ENCODE measurements around the gene CGN. TPM values are rescaled to one million over a fixed set of nuclear protein-coding genes. Genes with fewer than 3 reads are reported as not detected.

CGN gene
- total RNA-seq, 1 donor from 2014 or later: 29.0 TPM

- H3K4me3 Mint-ChIP-seq: no peak overlapping the region
- H3K27ac Mint-ChIP-seq: no peak overlapping the region
- peaks cover 11% of the 10 kb centered on the region for H3K4me1 Mint-ChIP-seq (ENCODE audit: unreplicated experiment)
- TF ChIP-seq, protein P1, sequence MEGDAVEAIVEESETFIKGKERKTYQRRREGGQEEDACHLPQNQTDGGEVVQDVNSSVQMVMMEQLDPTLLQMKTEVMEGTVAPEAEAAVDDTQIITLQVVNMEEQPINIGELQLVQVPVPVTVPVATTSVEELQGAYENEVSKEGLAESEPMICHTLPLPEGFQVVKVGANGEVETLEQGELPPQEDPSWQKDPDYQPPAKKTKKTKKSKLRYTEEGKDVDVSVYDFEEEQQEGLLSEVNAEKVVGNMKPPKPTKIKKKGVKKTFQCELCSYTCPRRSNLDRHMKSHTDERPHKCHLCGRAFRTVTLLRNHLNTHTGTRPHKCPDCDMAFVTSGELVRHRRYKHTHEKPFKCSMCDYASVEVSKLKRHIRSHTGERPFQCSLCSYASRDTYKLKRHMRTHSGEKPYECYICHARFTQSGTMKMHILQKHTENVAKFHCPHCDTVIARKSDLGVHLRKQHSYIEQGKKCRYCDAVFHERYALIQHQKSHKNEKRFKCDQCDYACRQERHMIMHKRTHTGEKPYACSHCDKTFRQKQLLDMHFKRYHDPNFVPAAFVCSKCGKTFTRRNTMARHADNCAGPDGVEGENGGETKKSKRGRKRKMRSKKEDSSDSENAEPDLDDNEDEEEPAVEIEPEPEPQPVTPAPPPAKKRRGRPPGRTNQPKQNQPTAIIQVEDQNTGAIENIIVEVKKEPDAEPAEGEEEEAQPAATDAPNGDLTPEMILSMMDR (conservative IDR thresholded peaks at IDR 0.05): no peak
- H3K9me3 Mint-ChIP-seq: no peaks in the 10 kb centered on the region
- no peaks in the 10 kb centered on the region for H3K27me3 Mint-ChIP-seq
- H3K36me3 Mint-ChIP-seq: no peaks in the 10 kb centered on the region
- DNase-seq (ENCODE audit: extremely low spot score, unreplicated experiment): no peak
These were observed 36.0 kb upstream of the CGN start for GRCh38 chr1:151475175-151475574.

DNA sequence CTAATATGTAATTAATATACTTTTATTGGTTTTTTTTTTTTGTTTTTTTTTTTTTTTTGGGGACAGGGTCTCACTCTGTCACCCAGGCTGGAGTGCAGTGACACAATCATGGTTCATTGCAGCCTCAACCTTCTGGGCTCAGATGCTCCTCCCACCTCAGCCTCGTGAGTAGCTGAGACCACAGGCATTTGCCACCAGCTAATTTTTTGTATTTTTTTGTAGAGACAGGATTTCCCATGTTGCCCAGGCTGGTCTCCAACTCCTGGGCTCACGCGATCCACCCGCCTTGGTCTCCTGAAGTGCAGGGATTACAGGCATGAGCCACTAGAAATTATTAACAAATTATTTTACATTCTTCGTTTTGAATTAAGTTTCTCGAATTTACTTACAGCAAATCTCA, 35.1 kb upstream of the CGN start:
- Mint-ChIP-seq H3K27me3 (no peaks in the 10 kb centered on the region), H3K36me3 (no peaks in the 10 kb centered on the region), H3K27ac (no peak overlapping the region), H3K4me1 (ENCODE audit: unreplicated experiment) (peaks cover 11% of the 10 kb centered on the region), H3K9me3 (no peaks in the 10 kb centered on the region), H3K4me3 (no peak overlapping the region)
- TF ChIP-seq, protein P1 (conservative IDR thresholded peaks at IDR 0.05): no peak
- no peak for DNase-seq (ENCODE audit: extremely low spot score, unreplicated experiment)

- no peak overlapping the region for H3K27ac Mint-ChIP-seq
- no peak for DNase-seq (ENCODE audit: extremely low spot score, unreplicated experiment)
- H3K4me1 Mint-ChIP-seq (ENCODE audit: unreplicated experiment): peaks cover 11% of the 10 kb centered on the region
- H3K4me3 Mint-ChIP-seq: no peak overlapping the region
- no peaks in the 10 kb centered on the region for H3K27me3 Mint-ChIP-seq
- TF ChIP-seq, protein P1 (conservative IDR thresholded peaks at IDR 0.05): no peak
- no peaks in the 10 kb centered on the region for H3K9me3 Mint-ChIP-seq
- H3K36me3 Mint-ChIP-seq: no peaks in the 10 kb centered on the region
These were observed 34.1 kb upstream of the CGN start for GRCh38 chr1:151477066-151477465.

DNA sequence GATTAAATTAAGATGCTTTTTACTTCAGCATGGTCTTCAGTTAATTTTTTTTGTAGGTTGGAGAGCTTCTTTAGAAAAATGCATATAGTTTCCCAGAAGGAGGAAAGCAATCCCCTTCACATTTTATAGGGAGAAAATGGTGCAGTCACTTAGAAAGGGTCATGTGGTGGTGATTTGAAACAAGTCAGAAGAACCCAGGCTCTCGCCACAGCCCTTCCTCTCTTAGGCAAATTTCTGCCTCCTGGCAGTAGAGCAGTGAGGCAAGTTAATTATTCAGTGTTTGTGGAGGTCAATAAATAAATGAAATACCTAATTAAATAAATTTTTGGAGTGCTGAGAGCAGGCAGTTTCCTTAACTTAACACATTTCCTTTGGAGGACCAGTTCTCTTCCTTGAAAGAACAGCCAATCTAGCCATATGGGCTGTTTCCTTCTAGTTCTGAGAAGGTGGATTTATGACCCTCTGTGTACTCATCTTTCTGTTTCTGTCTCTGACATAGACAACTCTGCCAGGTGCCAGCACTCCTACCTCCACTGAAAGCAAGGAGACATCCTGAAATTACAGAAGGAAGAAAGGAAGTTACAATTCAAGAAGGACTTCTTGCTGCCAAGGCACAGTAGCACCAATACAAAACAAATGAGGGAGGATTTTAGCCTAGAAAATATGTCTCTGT, 32.9 kb upstream of the CGN start:
- no peak overlapping the region for H3K27ac Mint-ChIP-seq
- no peak for DNase-seq (ENCODE audit: extremely low spot score, unreplicated experiment)

DNA sequence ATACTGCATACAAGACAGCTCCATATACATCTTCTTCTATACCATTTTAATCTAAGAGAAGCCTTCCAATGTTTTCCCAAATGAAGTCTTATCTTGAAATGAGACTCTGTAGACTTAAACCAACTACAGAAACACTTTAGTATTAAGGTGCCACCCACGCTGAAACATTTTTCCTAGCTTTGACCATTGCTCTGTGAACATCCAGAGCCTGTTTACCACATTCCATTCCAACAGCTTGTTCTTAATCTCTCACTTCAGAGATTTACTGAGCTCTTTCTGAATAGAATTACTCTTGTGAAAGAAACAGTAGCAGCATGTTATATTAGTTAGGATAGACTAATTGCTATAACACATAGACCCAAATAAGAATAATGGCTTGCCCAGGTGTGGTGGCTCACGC, 32.3 kb upstream of the CGN start:
- Mint-ChIP-seq H3K27ac (no peak overlapping the region), H3K4me1 (ENCODE audit: unreplicated experiment) (peaks cover 4% of the 10 kb centered on the region), H3K9me3 (no peaks in the 10 kb centered on the region), H3K4me3 (no peak overlapping the region), H3K36me3 (no peaks in the 10 kb centered on the region), H3K27me3 (no peaks in the 10 kb centered on the region)
- TF ChIP-seq, protein P1 (conservative IDR thresholded peaks at IDR 0.05): no peak
- DNase-seq (ENCODE audit: extremely low spot score, unreplicated experiment): no peak

More for the DNA sequence above, 32.9 kb upstream of the CGN start:
- H3K27me3 Mint-ChIP-seq: no peaks in the 10 kb centered on the region
- TF ChIP-seq, protein P1 (conservative IDR thresholded peaks at IDR 0.05): no peak
- H3K36me3 Mint-ChIP-seq: no peaks in the 10 kb centered on the region
- H3K4me1 Mint-ChIP-seq (ENCODE audit: unreplicated experiment): peaks cover 4% of the 10 kb centered on the region
- no peak overlapping the region for H3K4me3 Mint-ChIP-seq
- no peaks in the 10 kb centered on the region for H3K9me3 Mint-ChIP-seq
